Activated B cell treated with CpG ODN at 0.5 μM for 24 hours (primary cell): ENCODE results near the gene SESN2. TPM values are rescaled to one million over a fixed set of nuclear protein-coding genes. Genes with fewer than 3 reads are reported as not detected.

ENCODE experiments used
- ATAC-seq: fragments of 200-7000 bp; cut with Tn5 transposase; one replicate; pipeline ENCODE4 v1.10.0; 2021; ENCODE audit warnings: low read depth, mild to moderate bottlenecking, moderate library complexity
- CTCF ChIA-PET: fragments of 350-600 bp; sonication (Branson Sonifier 250); formaldehyde crosslinking; loops from one replicate; lab custom pipeline; 2021; ENCODE audit warnings: antibody characterized with exemption; lab: Charles Lee
- POLR2A ChIA-PET: fragments of 350-600 bp; sonication (Branson Sonifier 250); formaldehyde crosslinking; loops from one replicate; lab custom pipeline; 2021; ENCODE audit warnings: antibody characterized with exemption; lab: Charles Lee
- DNase-seq: peaks from one replicate; pipeline ENCODE4 v3.0.0; 2022
- H3K27ac Mint-ChIP-seq: one replicate; pipeline ENCODE4 v1.8.0; 2020; ENCODE audit warnings: mixed read lengths
- H3K27me3 Mint-ChIP-seq: one replicate; pipeline ENCODE4 v1.8.0; 2021; ENCODE audit warnings: mixed read lengths
- H3K36me3 Mint-ChIP-seq: one replicate; pipeline ENCODE4 v1.8.0; 2021; ENCODE audit warnings: low read depth, mixed read lengths
- H3K4me1 Mint-ChIP-seq: one replicate; pipeline ENCODE4 v1.8.0; 2021; ENCODE audit warnings: mixed read lengths
- H3K4me3 Mint-ChIP-seq: one replicate; pipeline ENCODE4 v1.8.0; 2020; ENCODE audit warnings: mild to moderate bottlenecking, mixed read lengths
- H3K9me3 Mint-ChIP-seq: one replicate; pipeline ENCODE4 v1.8.0; 2020; ENCODE audit warnings: mixed read lengths
- intact Hi-C: fragments of 100-400 bp; cut with micrococcal nuclease; formaldehyde crosslinking; loops from one replicate; pipeline ENCODE4 v1.15.1; 2024
- total RNA-seq: library from RNA; stranded (reverse); gene quantifications from 2 replicates; pipeline ENCODE4 v1.2.3, GENCODE V29; 2022
- TF ChIP-seq, protein P1 (sequence below): fragments of 200-600 bp; IDR thresholded peaks from one replicate; pipeline ENCODE4 v1.8.0; 2022; ENCODE audit warnings: antibody characterized with exemption, mild to moderate bottlenecking

SESN2 gene
- total RNA-seq, 1 donor from 2014 or later: 19.8 TPM

- ATAC-seq (no peak), DNase-seq (no peak)
- Mint-ChIP-seq H3K4me1 (no peaks in the 10 kb centered on the region), H3K36me3 (no peaks in the 10 kb centered on the region), H3K27ac (no peak overlapping the region), H3K9me3 (no peaks in the 10 kb centered on the region), H3K27me3 (no peaks in the 10 kb centered on the region), H3K4me3 (no peak overlapping the region)
- TF ChIP-seq, protein P1, sequence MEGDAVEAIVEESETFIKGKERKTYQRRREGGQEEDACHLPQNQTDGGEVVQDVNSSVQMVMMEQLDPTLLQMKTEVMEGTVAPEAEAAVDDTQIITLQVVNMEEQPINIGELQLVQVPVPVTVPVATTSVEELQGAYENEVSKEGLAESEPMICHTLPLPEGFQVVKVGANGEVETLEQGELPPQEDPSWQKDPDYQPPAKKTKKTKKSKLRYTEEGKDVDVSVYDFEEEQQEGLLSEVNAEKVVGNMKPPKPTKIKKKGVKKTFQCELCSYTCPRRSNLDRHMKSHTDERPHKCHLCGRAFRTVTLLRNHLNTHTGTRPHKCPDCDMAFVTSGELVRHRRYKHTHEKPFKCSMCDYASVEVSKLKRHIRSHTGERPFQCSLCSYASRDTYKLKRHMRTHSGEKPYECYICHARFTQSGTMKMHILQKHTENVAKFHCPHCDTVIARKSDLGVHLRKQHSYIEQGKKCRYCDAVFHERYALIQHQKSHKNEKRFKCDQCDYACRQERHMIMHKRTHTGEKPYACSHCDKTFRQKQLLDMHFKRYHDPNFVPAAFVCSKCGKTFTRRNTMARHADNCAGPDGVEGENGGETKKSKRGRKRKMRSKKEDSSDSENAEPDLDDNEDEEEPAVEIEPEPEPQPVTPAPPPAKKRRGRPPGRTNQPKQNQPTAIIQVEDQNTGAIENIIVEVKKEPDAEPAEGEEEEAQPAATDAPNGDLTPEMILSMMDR: no peak
- ChIA-PET POLR2A (no interaction called here), CTCF (no interaction called here)
- intact Hi-C loops: no loop called here
These were observed 31.5 kb downstream of the SESN2 start for GRCh38 chr1:28290851-28291250.

DNA sequence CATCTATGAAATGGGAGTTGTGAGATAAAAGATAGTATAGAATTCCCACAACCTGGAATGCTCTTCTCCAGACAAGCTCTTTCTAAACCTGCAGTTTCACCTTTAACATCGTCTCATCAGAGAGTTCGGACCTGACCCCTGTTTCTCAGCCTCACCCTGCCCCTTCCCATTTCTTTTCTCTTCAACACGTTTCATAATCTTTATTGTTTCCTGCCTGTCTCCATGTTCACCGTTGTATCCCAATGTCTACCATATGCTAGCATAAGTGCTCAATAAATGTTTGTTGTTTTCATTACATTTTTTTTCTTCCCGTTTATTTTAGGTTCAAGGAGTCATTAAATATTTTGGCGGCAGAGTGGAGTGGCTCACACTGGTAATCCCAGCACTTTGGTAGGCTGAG lies 32.4 kb downstream of the SESN2 start:
- no peaks in the 10 kb centered on the region for H3K9me3 Mint-ChIP-seq
- CTCF ChIA-PET: no interaction called here
- ATAC-seq (no peak), DNase-seq (no peak)
- H3K4me3 Mint-ChIP-seq: no peak overlapping the region
- H3K27me3 Mint-ChIP-seq: peaks cover 5% of the 10 kb centered on the region
- H3K27ac Mint-ChIP-seq: no peak overlapping the region
- intact Hi-C loops: no loop called here
- TF ChIP-seq, protein P1: no peak
- H3K36me3 Mint-ChIP-seq: no peaks in the 10 kb centered on the region
- POLR2A ChIA-PET: no interaction called here
- H3K4me1 Mint-ChIP-seq: no peaks in the 10 kb centered on the region

DNA sequence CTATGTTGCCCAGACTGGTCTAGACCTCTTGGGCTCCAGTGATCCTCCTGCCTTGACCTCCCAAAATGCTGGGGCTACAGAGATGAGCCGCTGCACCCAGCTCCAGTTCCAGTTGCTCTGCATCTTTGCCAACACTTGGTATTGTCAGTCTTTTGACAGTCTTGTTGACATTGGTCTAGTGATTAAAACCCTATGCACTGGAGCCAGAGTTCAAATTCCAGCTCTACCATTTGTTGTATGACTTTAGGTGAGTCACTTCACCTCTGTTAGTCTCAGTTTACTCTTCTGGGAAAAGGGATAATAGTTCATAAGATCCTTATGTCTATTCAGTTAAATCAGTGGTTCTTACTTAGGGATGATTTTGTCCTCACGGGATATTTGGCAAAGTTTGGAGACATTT lies 36.6 kb downstream of the SESN2 start:
- Mint-ChIP-seq H3K27ac (no peak overlapping the region), H3K36me3 (no peaks in the 10 kb centered on the region), H3K27me3 (peaks cover 7% of the 10 kb centered on the region), H3K4me1 (no peaks in the 10 kb centered on the region), H3K9me3 (no peaks in the 10 kb centered on the region), H3K4me3 (no peak overlapping the region)
- intact Hi-C loops: no loop called here
- ChIA-PET POLR2A (interaction anchor here (0.6 kb wide), 1 partner anchor 794 kb away, joined by 7 read pairs; no protein-coding TSS in a partner anchor), CTCF (no interaction called here)
- DNase-seq: no peak
- no peak for ATAC-seq
- TF ChIP-seq, protein P1: no peak

- H3K4me3 Mint-ChIP-seq: no peak overlapping the region
- no peaks in the 10 kb centered on the region for H3K36me3 Mint-ChIP-seq
- POLR2A ChIA-PET: interaction anchor here (0.6 kb wide), 1 partner anchor 120 kb away, joined by 6 read pairs; the partner anchor contains the start of gene PTAFR
- no peaks in the 10 kb centered on the region for H3K9me3 Mint-ChIP-seq
- ATAC-seq: no peak
- H3K27me3 Mint-ChIP-seq: peaks cover 7% of the 10 kb centered on the region
- no peak for DNase-seq
- TF ChIP-seq, protein P1: no peak
- CTCF ChIA-PET: no interaction called here
- intact Hi-C loops: no loop called here
- H3K4me1 Mint-ChIP-seq: no peaks in the 10 kb centered on the region
- H3K27ac Mint-ChIP-seq: no peak overlapping the region
These were observed 37.3 kb downstream of the SESN2 start for GRCh38 chr1:28296401-28297261.

- ChIA-PET POLR2A (no interaction called here), CTCF (no interaction called here)
- DNase-seq: no peak
- TF ChIP-seq, protein P1: no peak
- Mint-ChIP-seq H3K36me3 (no peaks in the 10 kb centered on the region), H3K4me3 (no peak overlapping the region), H3K4me1 (no peaks in the 10 kb centered on the region), H3K27ac (no peak overlapping the region), H3K27me3 (peaks cover 7% of the 10 kb centered on the region), H3K9me3 (no peaks in the 10 kb centered on the region)
- no peak for ATAC-seq
- intact Hi-C loops: no loop called here
These were observed 38.5 kb downstream of the SESN2 start for GRCh38 chr1:28297826-28298225.
